T47D (cell line): ENCODE data around the gene AOPEP.

Experiments used
- DNase-seq, 2 experiments: peaks; one replicate each; pipeline versions ENCODE4 v3.0.0 to v3.0.0-alpha.2; 2011 to 2012; ENCODE audit warnings: low read depth in 1 of 2, low spot score in 1 of 2
- JUND ChIP-seq: IDR thresholded peaks from 2 replicates; pipeline ENCODE4 v1.6.1; 2012; ENCODE audit warnings: low read depth
- in situ Hi-C: cut with HindIII; loops from 2 replicates; pipeline ENCODE4 v1.10.0; 2016; ENCODE audit warnings: low sequenced_read_pairs, low pct_unique_long_range_greater_than_20kb

The AOPEP gene

DNA sequence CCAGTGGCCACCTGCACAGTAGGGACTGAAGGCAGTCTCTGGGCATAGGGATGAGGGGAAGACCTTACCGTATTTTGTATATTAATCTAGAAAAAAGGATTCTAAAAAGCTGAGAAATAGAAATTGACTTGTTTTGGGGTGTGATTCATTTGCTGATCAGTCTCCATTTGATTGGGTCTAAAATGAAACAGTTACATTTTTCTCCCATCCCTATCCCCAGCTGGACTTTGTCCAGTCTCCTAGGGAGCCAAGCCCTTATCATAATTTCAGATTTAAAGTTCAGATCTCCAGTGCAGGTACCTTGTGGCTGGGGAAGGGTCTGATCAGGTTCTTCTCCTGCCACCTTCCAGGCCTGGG lies 350.2 kb downstream of the AOPEP start:
- TF ChIP-seq JUND = no peak
- in situ Hi-C loops = no loop called here

DNA sequence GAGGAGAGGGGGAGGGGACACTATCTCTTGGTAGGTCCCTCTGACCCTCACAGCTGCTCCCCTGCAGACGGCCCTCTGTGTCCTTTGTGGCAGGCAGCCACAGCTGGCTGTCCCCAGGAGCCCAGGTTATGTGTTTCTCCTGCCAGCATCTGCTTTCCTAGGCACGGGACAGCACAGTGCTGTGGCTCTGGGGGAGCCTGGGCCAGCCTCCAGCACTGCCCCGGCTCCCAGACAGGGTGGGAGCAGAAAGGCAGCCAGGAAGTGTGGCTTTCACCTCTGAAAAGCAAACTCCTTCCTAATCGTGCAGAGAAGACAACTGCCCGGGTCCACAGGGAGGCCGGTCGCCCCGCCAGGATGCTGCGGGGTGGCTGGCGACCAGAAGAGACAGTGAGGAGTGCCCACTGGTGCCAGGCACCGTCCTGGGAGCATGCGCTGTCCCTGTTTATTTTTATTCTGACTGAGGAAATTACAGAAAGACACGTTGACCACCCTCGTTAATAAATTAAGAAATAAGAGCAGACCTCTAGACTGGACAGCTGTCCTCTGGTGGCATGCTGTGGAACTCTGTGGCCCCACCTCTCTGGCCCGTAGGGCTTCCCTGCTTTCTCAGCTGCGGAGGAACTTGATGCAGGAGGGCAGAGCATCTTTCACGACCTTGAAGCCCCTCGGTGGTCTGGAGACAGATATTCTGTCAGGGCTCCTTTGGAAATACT lies 350.7 kb downstream of the AOPEP start:
- in situ Hi-C loops = no loop called here
- DNase-seq = no peak
- TF ChIP-seq JUND = no peak

More for the DNA sequence above, 350.2 kb downstream of the AOPEP start:
- DNase-seq = no peak

DNA sequence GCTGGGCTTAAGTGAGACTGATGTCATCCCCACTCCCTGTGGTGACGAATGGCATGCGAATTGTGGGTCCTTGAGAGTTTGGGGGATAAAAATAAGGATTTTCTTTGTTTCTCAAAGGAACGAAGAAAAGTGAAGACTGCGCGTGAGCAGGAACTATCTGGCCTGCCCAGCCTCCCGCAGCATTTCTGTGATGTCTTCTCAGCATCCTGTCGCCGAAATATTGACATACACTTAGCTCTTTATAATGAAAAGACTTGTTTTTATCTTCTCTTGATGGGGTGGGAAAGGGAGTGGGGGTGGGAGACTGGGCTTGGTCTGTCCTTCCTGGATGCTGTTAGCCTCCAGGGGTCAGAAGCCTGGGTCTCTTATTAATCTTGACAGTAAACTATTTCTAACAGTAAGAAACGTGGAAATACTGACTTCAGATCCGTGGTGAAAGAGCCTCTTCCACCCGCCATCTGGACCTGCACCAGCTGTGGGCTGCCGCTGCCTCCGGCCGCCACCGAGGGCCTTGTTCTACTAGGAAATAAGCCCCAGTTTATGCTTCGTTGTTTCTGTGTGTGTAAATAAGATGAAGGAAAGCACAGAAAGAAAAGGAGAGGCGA lies 351.4 kb downstream of the AOPEP start:
- in situ Hi-C loops = no loop called here
- no peak for TF ChIP-seq JUND
- no peak for DNase-seq

DNA sequence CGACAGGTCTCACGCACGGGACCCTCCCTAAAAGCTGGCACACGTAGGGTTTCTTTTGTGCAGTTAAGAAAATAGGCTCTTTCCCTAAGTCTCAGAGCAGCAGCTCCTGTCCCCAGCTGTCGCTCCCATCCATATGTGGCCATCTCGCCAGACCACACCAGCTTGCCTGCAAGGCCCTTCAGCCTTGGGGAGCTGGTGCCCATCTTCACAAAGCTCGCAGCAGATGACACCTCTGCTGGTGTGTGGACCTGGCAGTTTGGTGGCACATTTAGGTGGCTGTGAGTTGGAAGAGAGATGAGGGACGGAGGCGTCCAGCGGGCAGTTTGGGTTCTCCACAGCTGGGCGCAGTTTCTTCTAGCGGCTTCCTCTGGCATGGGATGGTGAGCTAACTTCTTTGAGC lies 352.0 kb downstream of the AOPEP start:
- DNase-seq = no peak
- no peak for TF ChIP-seq JUND
- in situ Hi-C loops = no loop called here

DNA sequence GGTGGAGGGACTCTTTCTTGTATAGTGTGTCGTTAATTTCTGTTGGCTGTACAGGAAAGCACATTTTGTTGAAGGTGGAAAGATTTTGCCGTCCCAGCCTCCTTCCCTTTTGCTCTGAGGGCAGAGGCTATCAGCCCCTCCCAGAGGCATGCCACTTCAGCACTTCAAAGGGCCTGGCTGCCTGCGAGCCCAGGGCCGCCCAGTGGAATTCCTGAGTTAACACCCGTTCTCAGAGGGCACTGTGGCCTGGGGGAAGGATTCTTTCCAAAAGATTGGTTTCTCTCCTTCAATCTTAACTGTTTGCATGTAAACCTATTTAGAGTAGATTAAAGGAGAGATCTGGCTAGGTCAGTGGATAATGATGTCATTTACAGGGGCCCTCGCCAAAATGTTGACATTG lies 352.4 kb downstream of the AOPEP start:
- DNase-seq = no peak
- TF ChIP-seq JUND = no peak
- in situ Hi-C loops = no loop called here

DNA sequence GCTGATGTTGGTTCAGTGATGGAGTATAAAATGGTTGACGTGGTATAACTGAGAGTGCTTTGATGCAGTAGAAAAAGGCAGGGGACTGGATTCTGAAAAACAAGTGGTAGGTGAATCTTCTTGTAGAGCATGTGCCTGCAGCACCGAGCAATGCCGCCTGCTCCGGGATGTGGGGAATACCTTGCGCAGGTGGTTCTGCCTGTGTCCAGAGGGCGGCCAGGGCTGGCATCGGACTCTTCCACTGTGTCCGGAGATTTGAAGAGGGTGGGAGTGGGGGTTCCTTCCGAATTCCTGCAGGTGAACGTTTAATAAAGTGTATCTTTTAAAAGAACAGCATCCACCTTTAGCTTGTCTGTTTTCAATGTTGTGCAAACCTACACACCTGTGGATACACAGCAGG lies 353.0 kb downstream of the AOPEP start:
- TF ChIP-seq JUND = no peak
- in situ Hi-C loops = no loop called here
- DNase-seq = no peak

DNA sequence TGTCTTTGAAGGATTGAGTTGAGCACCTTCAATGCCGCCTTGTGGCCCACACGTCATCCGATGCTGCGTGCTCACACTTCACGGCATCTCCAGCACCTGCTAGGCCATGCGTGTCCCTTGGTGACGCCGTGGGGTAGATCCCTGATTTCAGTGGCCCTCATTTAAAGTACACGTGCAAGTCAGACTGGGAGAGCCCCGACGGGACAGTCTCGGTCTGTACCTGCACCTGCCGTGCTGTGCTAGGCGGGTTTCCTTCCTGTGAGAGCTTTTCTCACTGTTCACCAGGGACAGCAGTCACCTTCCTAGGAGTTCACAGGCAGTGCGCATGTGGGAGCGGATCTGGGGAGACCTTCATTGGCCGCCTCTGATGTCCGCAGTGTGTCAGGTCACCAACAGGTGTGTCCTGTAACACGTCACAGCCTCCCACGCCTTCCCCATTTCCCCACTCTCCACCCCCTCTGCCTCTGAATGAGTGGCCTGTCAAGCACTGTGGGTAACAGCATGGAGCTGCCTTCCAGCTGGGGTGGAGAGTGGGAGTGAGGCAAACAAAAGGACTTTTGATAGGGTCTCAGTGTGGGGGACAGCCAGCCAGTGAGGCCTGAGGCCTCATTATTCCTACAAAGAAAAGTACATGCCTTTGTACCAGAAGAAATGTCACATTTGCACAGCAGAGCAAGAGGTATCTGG lies 354.6 kb downstream of the AOPEP start:
- DNase-seq = no peak
- in situ Hi-C loops = no loop called here
- TF ChIP-seq JUND = no peak

DNA sequence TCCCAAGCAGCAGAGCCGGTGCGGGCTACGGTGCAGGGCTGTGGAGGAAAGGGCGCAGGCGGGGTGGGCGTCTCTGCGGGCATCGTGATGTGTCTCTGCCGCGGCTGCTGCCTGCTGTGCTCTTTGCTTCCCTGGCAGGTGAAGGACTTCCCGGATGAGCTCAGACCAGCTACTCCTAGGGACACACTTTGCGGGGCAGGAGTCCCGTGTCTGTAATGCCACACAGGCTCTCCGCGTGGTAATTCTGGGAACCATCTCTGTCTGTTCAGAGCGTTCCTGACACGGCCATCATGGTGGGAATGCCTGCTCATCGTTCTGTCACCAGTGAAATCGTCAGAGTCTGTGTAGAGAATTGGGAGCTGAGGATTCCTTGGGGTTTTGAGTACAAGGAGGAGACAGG lies 355.5 kb downstream of the AOPEP start:
- no peak for TF ChIP-seq JUND
- in situ Hi-C loops = no loop called here
- no peak for DNase-seq

DNA sequence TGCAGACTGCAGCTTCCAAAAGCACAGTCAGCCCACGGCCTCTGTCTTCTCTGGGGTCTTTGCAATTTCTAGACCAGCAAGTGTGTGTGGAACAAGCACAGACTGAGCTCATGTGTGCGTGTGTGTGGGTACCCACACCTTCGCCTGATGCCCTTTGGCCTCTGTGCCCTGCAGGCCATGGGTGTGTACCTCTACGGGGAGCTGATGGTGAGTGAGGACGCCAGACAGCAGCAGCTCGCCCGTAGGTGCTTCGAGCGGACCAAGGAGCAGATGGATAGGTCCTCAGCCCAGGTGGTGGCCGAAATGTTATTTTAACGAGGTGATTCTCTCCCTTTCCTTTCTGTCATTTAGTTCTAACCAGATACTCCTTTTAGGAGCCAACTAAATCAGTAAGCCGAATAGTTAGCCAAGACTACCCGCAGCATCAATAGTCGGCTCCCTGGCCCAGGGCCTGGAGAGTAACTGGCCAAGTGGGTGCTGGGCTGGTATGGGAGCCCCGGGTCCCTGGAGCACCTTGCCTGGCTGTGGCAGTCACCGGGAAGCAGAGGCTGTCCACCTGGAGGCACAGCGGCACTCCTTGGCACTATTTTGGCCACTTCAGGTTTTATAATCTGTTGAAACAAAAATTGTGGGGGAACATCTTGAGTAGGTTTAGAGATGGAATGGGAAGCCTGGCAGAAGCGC lies 356.0 kb downstream of the AOPEP start:
- no peak for DNase-seq
- TF ChIP-seq JUND = no peak
- in situ Hi-C loops = no loop called here

DNA sequence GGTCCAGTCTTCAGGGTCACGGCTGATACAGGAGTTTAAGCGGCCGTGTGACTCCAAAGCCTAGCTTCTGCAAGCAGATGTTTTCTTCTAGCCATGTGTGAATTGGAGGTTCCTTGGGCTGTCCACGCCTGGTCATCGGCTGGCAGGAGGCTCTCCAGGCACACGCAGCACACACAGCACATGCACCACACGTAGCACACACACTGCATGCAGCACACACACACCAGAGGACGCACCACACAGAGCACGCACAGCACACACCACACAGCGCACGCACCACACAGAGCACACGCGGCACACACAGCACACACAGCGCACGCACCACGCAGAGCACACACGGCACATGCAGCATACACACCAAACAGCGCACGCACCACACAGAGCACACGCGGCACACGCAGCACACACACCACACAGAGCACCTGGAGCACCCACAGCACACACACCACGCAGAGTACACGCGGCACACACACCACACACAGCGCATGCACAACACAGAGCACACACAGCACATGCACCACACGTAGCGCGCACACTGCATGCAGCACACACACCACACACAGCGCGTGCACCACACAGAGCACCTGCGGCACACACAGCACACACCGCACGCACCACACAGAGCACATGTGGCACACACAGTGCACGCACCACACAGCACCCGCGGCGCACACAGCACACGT lies 356.7 kb downstream of the AOPEP start:
- in situ Hi-C loops = no loop called here
- no peak for DNase-seq
- no peak for TF ChIP-seq JUND

DNA sequence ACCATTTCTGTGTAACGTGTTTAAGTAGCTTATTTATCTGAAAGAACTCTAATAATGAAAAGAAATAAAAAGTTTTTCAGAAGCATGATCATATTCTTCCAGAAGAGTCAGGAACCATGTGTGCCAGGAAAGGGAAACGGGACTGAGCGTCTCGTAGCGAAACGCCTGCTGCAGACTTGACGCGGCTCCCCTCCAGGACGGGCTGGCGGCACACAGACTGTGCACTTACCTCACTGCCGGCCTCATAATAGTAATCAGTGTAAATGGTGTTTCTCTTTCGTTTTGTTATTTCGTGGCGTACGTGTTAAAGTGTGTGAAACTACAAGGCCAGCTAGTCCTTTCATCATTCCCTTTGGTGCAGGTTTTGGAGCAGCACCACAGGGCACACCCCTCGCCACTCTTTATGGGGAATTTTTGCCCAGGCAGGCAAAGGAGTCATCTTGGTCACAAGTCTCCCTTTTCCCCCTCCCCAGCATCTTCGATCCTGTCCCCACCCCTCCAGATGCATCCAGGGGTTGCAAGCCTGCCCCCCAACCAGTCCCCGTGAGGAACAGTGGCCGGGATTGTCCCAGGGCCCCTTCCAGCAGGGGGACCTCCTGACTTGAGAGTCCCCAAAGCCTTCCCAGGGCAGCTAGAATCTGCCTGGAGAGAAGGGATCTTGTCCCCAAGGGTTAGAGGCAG lies 357.9 kb downstream of the AOPEP start:
- no peak for TF ChIP-seq JUND
- no peak for DNase-seq
- in situ Hi-C loops = no loop called here

DNA sequence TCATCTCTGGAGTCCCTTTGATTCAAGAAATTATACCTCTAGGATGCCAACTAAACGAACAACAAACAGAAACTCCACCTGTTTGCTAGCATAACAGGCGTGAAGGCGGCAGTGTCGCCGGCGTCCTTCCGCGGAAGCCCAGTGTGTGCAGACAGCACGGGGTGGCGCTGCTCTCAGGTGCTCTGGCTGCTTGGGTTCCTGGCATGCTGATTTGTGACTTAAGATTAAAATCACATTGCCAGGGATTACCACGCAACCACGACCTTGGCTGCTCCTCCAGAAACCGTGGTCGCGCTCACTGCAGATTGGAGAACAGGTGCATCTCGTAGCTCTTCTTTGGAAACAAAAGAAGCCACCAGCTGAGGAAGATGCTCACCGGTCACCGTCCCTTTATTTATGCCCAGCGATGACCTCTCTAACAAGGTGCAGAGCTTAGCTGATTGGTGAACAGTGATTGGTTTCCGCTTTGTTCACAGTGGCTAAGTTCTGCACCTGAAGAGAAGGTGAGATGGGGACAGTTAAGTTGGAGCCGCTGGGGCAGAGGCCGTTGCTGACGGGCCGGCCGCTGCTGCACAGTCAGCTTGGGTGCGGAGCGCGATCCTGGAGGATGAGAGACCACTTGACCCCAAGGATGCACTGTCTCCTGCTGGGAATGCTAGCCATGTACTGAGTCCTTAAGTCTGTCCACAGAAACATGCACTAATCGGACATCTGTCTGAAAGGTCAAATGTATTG lies 358.7 kb downstream of the AOPEP start:
- no peak for TF ChIP-seq JUND
- no peak for DNase-seq
- in situ Hi-C loops = no loop called here
